SK-N-SH treated with all-trans-retinoic acid at 6 μM for 48 hours (cell line): ENCODE results near the gene LIN9.

Experiments
- ATAC-seq: fragments of 200-7000 bp; cut with Tn5 transposase; 3 replicates; pipeline ENCODE4 v1.9.1; 2020; ENCODE audit warnings: mild to moderate bottlenecking, moderate library complexity
- ARNTL ChIP-seq: fragments of 450-650 bp; formaldehyde crosslinking; IDR thresholded peaks from 2 replicates; pipeline ENCODE4 v1.5.0; 2020; ENCODE audit warnings: low read depth, mild to moderate bottlenecking, moderate library complexity, borderline replicate concordance
- CREB5 ChIP-seq: fragments of 250-450 bp; sonication (Bioruptor Pico); IDR thresholded peaks from 2 replicates; pipeline ENCODE4 v1.5.1; 2020; ENCODE audit warnings: low read depth, mild to moderate bottlenecking, moderate library complexity
- CSDC2 ChIP-seq: fragments of 250-450 bp; sonication (Bioruptor Pico); IDR thresholded peaks from 2 replicates; pipeline ENCODE4 v1.5.0; 2020; ENCODE audit warnings: mild to moderate bottlenecking, moderate library complexity
- GLIS3 ChIP-seq: fragments of 250-450 bp; sonication (Bioruptor Pico); IDR thresholded peaks from 2 replicates; pipeline ENCODE4 v1.5.0; 2020; ENCODE audit warnings: mild to moderate bottlenecking, moderate library complexity
- ISL1 ChIP-seq: fragments of 250-450 bp; sonication (Bioruptor Pico); IDR thresholded peaks from 2 replicates; pipeline ENCODE4 v2.1.2; 2022; ENCODE audit warnings: mild to moderate bottlenecking, moderate library complexity
- OSR1 ChIP-seq: fragments of 250-450 bp; sonication (Bioruptor Pico); IDR thresholded peaks from 2 replicates; pipeline ENCODE4 v1.8.0; 2022; ENCODE audit warnings: moderate library complexity, mild to moderate bottlenecking, inconsistent platforms
- PATZ1 ChIP-seq: fragments of 250-450 bp; sonication (Bioruptor Pico); IDR thresholded peaks from 2 replicates; pipeline ENCODE4 v1.8.0; 2020; ENCODE audit warnings: mild to moderate bottlenecking, moderate library complexity, borderline replicate concordance
- PPARA ChIP-seq: fragments of 250-450 bp; sonication (Bioruptor Pico); IDR thresholded peaks from 2 replicates; pipeline ENCODE4 v1.5.0; 2020; ENCODE audit warnings: mild to moderate bottlenecking, borderline replicate concordance
- RARB ChIP-seq: fragments of 250-450 bp; sonication (Bioruptor Pico); IDR thresholded peaks from 2 replicates; pipeline ENCODE4 v1.8.0; 2021; ENCODE audit warnings: mild to moderate bottlenecking, moderate library complexity
- SNAI2 ChIP-seq: fragments of 250-450 bp; sonication (Bioruptor Pico); IDR thresholded peaks from 2 replicates; pipeline ENCODE4 v1.5.0; 2020; ENCODE audit warnings: mild to moderate bottlenecking, moderate library complexity
- TCF4 ChIP-seq: fragments of 250-450 bp; sonication (Bioruptor Pico); IDR thresholded peaks from 2 replicates; pipeline ENCODE4 v1.8.0; 2021; ENCODE audit warnings: mild to moderate bottlenecking, moderate library complexity, borderline replicate concordance
- TOX ChIP-seq: fragments of 250-450 bp; sonication (Bioruptor Pico); IDR thresholded peaks from 2 replicates; pipeline ENCODE4 v1.8.0; 2021; ENCODE audit warnings: mild to moderate bottlenecking, moderate library complexity, borderline replicate concordance
- ZC3H10 ChIP-seq: fragments of 250-450 bp; sonication (Bioruptor Pico); IDR thresholded peaks from 2 replicates; pipeline ENCODE4 v1.5.1; 2021; ENCODE audit warnings: mild to moderate bottlenecking, moderate library complexity
- ZFP3 ChIP-seq: fragments of 250-450 bp; sonication (Bioruptor Pico); IDR thresholded peaks from 2 replicates; pipeline ENCODE4 v1.5.0; 2020; ENCODE audit warnings: mild to moderate bottlenecking, moderate library complexity
- ZFP30 ChIP-seq: fragments of 450-650 bp; formaldehyde crosslinking; IDR thresholded peaks from 2 replicates; pipeline ENCODE4 v1.5.0; 2022; ENCODE audit warnings: mild to moderate bottlenecking, moderate library complexity
- ZNF565 ChIP-seq: fragments of 450-650 bp; formaldehyde crosslinking; conservative IDR thresholded peaks from 2 replicates; pipeline ENCODE4 v1.5.0; 2020; ENCODE audit warnings: low read depth, mild to moderate bottlenecking, moderate library complexity
- ZNF70 ChIP-seq: fragments of 450-650 bp; formaldehyde crosslinking; IDR thresholded peaks from 2 replicates; pipeline ENCODE4 v1.5.0; 2020; ENCODE audit warnings: mild to moderate bottlenecking, moderate library complexity
- ZNF8 ChIP-seq: fragments of 450-650 bp; formaldehyde crosslinking; IDR thresholded peaks from 2 replicates; pipeline ENCODE4 v1.5.0; 2020; ENCODE audit warnings: mild to moderate bottlenecking, moderate library complexity
- TF ChIP-seq, protein P1 (sequence below): fragments of 250-450 bp; sonication (Bioruptor Pico); IDR thresholded peaks from 2 replicates; pipeline ENCODE4 v1.8.0; 2021; ENCODE audit warnings: low read depth, mild to moderate bottlenecking, moderate library complexity, borderline replicate concordance
- TF ChIP-seq, protein P2 (sequence below): fragments of 250-450 bp; sonication (Bioruptor Pico); IDR thresholded peaks from 2 replicates; pipeline ENCODE4 v1.5.0; 2020; ENCODE audit warnings: mild to moderate bottlenecking, moderate library complexity

The LIN9 gene

DNA sequence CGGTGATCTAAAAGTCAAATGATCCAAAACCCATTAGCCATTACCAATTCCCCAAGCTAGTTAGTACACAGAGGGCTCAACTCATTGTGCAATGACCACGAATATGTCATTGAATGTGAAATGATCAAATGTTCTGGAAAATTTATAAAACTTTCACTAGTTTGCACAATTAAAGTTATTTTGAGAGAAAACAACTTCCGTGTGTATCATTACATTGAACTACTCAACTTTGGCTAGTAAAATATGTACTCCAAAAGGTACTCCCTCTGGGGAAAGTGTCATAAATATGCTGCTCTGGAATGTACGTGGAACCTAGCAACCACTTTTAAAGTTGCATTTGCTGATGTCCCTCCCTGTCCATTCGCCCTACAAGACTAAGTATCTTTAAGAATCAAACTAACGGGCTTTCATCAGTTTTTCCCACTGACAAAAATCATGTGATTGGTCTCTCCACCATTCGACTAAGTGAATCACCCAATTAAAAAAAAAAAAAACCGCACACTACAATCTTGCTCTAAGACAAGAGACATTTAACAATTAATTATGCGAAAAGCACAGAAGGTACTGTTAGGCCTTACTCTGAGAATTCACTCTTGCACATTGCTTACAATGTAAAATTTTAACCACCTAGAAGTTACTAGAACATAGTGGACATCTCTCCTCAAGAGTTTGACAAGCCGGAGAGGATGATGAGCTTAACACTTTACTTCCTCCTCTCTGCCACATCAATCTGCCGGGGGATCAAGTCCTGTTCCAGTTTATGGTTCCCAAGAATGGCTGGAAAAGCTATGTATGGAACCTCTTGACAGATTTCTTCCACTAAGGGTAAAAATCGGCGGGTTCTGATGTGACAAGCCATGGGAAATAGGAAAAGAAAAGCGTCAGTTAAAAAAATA, 123.6 kb downstream of the LIN9 start:
- 0 out of 3 replicates have a peak, but pooled peaks have one; percentile 2 for ATAC-seq
- TF ChIP-seq, protein P1, sequence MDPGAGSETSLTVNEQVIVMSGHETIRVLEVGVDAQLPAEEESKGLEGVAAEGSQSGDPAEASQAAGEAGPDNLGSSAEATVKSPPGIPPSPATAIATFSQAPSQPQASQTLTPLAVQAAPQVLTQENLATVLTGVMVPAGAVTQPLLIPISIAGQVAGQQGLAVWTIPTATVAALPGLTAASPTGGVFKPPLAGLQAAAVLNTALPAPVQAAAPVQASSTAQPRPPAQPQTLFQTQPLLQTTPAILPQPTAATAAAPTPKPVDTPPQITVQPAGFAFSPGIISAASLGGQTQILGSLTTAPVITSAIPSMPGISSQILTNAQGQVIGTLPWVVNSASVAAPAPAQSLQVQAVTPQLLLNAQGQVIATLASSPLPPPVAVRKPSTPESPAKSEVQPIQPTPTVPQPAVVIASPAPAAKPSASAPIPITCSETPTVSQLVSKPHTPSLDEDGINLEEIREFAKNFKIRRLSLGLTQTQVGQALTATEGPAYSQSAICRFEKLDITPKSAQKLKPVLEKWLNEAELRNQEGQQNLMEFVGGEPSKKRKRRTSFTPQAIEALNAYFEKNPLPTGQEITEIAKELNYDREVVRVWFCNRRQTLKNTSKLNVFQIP (CRISPR knock-in tag) = no peak
- TF ChIP-seq TCF4 (CRISPR knock-in tag) = no peak
- no peak for TF ChIP-seq GLIS3 (CRISPR knock-in tag)
- TF ChIP-seq CSDC2 = no peak
- TF ChIP-seq TOX = no peak
- no peak for TF ChIP-seq RARB (CRISPR knock-in tag)
- TF ChIP-seq PPARA (CRISPR knock-in tag) = no peak
- no peak for TF ChIP-seq ZNF8 (CRISPR knock-in tag)
- no peak for TF ChIP-seq ZC3H10 (CRISPR knock-in tag)
- no peak for TF ChIP-seq ZFP30
- no peak for TF ChIP-seq OSR1 (CRISPR knock-in tag)
- TF ChIP-seq ISL1 (CRISPR knock-in tag) = no peak
- TF ChIP-seq ARNTL (CRISPR knock-in tag) = no peak
- no peak for TF ChIP-seq ZNF70 (CRISPR knock-in tag)
- no peak for TF ChIP-seq ZNF565 (CRISPR knock-in tag)
- no peak for TF ChIP-seq SNAI2 (CRISPR knock-in tag)
- no peak for TF ChIP-seq PATZ1 (CRISPR knock-in tag)
- TF ChIP-seq, protein P2, sequence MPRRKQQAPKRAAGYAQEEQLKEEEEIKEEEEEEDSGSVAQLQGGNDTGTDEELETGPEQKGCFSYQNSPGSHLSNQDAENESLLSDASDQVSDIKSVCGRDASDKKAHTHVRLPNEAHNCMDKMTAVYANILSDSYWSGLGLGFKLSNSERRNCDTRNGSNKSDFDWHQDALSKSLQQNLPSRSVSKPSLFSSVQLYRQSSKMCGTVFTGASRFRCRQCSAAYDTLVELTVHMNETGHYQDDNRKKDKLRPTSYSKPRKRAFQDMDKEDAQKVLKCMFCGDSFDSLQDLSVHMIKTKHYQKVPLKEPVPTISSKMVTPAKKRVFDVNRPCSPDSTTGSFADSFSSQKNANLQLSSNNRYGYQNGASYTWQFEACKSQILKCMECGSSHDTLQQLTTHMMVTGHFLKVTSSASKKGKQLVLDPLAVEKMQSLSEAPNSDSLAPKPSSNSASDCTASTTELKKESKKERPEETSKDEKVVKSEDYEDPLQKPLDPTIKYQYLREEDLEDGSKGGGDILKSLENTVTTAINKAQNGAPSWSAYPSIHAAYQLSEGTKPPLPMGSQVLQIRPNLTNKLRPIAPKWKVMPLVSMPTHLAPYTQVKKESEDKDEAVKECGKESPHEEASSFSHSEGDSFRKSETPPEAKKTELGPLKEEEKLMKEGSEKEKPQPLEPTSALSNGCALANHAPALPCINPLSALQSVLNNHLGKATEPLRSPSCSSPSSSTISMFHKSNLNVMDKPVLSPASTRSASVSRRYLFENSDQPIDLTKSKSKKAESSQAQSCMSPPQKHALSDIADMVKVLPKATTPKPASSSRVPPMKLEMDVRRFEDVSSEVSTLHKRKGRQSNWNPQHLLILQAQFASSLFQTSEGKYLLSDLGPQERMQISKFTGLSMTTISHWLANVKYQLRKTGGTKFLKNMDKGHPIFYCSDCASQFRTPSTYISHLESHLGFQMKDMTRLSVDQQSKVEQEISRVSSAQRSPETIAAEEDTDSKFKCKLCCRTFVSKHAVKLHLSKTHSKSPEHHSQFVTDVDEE (CRISPR knock-in tag) = no peak
- no peak for TF ChIP-seq ZFP3 (CRISPR knock-in tag)

DNA sequence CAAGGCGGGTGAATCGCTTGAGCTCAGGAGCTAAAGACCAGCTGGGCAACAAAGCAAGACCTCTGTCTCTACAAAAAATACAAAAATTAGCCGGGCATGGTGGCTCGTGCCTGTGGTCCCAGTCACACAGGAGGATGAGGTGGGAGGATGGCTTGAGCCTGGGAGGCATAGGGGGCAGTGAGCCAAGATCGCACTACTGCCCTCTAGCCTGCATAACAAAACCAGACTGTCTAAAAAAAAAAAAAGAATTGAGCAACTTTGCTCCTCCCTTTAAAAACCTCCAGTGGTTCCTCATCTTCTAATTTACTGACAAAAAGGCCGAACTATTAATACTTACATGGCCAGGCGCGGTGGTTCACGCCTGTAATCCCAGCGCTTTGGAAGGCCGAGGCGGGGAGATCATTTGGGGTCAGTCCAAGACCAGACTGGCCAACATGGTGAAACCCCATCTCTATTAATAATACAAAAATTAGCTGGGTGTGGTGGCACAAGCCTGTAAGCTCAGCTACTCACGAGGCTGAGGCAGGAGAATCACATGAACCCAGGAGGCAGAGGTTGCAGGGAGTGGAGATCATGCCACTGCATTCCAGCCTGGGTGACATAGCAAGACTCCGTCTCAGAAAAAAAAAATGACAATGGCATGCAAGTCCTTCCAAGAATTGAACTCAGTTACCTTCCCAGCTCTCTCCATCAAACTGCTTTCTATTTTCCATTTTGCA, 126.8 kb downstream of the LIN9 start:
- TF ChIP-seq ARNTL (CRISPR knock-in tag) (no peak), ISL1 (CRISPR knock-in tag) (no peak), ZNF8 (CRISPR knock-in tag) (no peak), CREB5 (no peak), ZFP3 (CRISPR knock-in tag) (no peak), GLIS3 (CRISPR knock-in tag) (no peak), ZFP30 (no peak), PPARA (CRISPR knock-in tag) (no peak), ZNF70 (CRISPR knock-in tag) (no peak), PATZ1 (CRISPR knock-in tag) (no peak), TOX (no peak), ZC3H10 (CRISPR knock-in tag) (no peak)
- TF ChIP-seq, protein P1 (CRISPR knock-in tag) = no peak

More for the DNA sequence above, 126.8 kb downstream of the LIN9 start:
- peak; percentile 46; the same call in 2 of the 3 replicates for ATAC-seq
